GM19239 (cell line): ENCODE results near the gene NFKB2.

Source experiments
- DNase-seq: peaks from one replicate; pipeline ENCODE4 v3.0.0; 2011; ENCODE audit warnings: low spot score; ENCODE audit not compliant: insufficient read length
- FAIRE-seq: peaks from 2 replicates; lab custom pipeline; 2011; peaks lifted over from hg19 to GRCh38; lab: Jason Lieb, UNC

NFKB2 gene

DNA sequence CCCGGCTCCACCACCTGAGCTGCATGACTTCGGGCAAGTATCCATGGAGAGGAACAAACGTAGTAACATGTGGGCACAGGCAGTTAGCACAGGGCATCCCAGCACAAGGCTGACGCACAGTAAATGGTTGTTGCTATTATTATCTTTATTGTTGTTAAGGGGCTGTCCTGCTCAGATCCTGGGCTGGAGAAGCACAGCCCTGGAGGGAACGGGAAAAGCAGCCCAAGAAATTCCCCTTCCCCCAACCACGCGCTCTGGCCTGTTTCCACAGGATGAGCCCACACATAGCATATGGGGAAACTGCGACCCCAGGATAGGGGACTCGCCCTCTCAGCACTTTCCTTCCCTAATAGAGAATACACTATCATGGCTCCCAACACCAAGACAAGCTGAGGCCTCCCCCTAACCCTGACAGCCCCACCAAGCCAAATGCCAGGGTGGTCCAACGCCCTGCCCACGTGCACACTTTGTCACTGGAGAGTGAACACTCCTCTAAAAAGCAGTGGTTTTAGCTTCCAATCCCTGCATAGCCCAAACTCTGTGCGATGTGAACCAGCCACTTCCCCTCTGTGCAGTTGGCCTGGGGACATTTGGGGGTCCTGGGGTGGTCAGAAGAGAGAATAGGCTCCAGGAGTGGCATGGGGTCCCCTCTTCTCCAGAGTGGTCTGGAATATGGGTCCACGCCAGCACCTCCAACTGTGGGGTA, 12.1 kb downstream of the NFKB2 start:
- DNase-seq (no peak), FAIRE-seq (no peak)

- DNase-seq (no peak), FAIRE-seq (no peak)
These were observed 12.7 kb downstream of the NFKB2 start for GRCh38 chr10:102408131-102408727.

DNA sequence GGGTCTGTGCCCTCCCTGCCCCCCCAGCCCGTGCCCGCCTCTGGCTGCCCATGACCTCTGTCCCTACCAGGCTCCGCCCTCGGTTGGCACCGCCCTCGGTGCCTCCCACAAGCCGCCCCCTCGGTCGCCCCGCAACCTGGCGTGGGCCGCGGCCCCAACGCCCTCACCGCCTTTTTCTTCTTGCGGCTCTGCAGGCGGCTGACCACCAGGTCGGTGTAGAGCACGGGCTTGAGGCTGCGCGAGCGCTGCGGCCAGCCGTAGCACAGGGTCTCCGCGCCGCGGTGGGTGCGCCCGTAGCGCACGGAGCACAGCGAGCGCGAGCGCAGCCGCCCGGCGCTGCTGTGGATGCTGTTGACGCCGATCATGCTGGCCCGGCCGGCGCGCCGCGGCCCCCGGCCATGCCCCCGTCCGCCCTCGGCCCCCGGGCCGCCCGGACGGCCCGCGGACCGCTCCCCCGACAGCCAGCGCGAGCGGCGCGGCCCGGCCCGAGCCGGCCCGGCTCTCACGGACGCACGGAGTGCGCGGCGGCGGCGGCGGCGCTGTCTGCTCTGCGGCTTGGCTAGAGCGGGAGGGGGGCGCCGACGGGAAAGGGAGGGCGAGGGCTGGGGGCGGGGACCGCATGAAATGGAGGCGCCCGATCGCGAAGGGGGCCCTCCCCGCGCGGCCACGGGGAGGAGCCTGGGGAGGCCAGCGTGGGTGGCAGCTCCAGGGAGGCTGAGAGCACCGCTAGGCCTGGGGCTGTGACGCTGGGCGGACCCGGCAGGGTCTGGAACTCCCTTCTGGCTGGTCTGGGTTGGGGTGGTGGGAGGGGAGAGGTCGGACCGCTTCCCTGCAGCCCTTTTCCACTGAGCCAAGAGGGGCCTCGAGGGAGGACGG, 13.5 kb downstream of the NFKB2 start:
- no peak for FAIRE-seq
- DNase-seq = no peak

DNA sequence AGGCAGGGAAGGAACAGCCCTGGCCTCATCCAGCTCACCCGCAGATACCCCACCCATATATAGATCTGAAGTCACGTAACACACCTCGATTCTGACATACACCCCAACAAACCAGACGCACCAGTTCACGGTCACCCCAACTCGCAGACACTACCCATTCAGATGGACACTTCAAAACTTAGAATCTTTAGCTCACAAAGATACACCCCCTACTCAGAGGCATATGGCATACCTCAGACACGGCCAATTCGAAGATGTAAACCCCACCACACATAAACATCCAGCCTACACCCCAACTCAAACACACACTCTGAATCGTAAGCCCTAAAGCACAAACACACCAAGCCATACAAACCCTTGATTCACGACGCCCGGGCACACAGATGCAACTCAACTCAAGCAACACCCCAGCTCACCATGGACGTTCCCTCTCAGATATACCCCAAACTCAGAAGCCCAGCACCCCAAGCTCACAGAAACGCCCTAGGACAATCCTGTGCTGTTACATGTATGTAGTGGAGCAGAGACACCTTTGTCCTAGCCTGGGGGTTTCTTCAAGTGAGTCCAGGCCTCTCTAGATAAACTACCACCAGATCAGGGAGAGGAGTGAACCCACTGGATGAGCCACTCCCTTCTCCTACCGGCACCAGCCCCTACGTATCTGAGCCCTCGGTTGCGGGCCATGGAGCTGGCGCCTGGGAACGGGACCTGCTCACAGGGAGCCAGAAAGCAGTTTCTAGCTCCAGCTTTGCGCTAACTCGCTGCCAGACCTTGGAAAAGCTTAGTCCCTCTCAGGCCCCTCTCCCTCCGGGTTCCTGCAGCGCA, 14.3 kb downstream of the NFKB2 start:
- DNase-seq (no peak), FAIRE-seq (no peak)

DNA sequence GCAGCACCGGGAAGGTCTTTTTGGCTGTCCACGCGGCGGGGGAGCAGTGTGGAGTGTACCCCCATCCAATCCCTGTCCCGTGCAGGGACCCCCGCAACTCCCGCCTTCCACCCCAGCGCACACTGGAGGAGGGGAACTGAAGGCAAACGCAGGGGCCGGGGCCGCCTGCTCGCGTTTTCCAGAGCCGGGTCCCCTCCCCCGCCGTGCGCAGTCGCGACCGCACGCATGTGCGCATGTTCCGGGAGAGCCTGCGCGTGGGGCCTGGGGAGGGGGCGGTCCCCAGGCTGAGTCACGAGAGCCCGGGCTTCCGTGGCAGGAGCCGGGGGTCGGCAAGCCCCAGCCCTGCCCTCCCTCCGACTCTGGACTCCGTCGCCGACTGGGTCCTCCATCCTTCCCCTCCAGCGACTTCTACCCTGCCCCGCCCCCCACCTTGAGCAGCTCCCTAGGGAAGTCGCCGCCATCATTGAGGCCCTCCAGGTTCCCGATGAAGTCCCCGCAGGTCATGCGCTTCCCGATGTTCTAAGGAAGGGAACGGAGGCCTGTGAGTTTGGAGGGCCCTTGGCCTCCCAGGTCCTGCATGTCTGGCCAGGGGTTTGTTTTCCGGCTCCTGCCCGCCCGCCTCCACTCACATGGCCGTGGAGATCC, 15.0 kb downstream of the NFKB2 start:
- no peak for FAIRE-seq
- no peak for DNase-seq

GRCh38 chr10:102411341-102412255, 16.1 kb downstream of the NFKB2 start:
- DNase-seq = no peak

GRCh38 chr10:102412293-102412692, 16.8 kb downstream of the NFKB2 start:
- FAIRE-seq (no peak), DNase-seq (no peak)

More at GRCh38 chr10:102411341-102412255, 16.1 kb downstream of the NFKB2 start:
- no peak for FAIRE-seq

DNA sequence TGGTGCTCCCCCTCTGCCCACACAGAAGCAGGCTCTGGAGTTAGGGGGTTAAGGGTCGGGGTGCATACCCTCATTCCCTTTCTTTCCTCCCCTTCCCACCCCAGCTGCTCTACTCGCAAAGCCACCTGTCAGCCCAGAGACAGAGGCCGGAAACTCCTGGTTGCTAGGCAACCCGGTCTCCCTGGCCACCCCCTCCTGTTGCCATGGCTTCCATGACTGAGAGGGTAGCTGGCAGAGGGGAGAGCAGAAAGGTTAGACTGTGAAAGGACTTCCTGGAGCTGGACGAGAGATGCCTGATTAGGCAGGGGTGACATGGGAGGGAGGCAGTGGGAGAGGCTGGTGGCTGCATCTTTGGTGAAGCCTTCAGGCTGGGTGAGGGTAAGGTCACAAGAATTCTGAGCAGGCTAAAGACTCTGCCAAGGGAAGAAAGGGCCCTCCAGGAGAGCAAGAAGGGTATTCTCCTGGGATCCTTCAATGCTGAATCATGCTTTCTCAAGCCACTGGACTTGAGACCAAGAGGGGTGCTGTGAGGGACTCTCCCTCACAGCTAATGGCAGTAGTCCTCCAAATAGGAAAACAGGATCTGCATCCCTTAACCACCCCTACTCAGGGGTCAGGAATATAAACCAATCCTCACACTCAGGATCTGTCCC, 17.7 kb downstream of the NFKB2 start:
- DNase-seq (no peak), FAIRE-seq (no peak)

DNA sequence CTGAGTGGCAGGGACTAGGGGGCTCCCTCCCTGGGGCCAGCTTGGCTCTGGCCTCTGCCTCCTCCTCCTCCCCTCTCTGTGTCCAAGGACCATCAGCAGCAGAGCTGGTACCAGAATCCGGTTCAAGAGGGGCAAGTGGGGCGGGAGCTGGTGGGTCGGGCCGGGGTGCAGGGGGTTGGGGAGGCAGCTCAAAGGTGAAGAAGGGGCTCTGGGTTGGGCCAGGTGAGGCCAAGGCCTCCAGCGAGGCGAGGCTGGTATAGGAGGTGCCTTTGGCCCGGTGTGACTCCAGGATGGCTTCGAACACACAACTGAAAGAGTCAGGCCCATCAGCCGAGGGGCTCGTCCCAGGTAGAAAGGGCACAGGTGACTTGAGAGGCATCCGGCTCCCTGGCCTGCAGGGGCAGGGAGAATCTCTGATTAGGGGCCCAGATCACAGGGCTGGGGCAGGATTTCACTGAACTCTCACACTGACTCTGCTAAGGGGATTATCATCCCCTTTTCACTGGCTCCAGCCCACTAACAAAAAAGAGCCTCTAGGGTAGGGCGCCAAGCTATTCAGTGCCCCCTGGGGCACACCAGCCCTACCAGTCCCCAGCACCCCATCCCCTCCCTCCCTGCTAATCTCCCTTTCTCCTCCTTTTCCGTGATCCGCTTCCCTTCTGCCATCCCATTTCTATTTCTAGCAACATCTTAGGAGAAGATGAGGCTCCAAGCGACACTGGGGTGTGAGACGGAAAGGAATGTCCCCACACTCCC, 18.5 kb downstream of the NFKB2 start:
- no peak for DNase-seq
- FAIRE-seq = no peak

- no peak for DNase-seq
- FAIRE-seq = no peak
These were observed 19.2 kb downstream of the NFKB2 start for GRCh38 chr10:102414749-102415148.

DNA sequence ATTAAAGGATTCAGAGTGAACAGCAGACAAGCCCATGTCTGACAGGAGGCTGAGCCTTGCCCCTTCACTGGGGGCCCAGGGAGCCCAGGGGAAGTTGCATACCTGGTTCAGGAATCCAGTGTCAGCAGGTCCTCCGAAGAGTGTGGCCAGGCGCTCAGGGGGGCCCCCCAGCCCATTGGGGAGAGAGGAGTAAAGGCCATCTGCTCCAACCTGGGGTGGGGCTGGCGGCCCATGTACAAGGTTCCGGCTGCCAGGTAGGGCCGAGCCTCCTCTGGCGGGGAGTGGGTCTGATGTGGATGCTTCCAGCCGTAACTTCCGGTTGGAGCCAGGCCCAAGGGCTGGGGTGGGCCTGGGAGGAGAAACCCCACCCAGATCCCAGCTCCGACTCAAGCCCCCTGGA, 20.8 kb downstream of the NFKB2 start:
- FAIRE-seq (no peak), DNase-seq (no peak)

GRCh38 chr10:102416695-102417094, 21.2 kb downstream of the NFKB2 start:
- DNase-seq (no peak), FAIRE-seq (no peak)

GRCh38 chr10:102418622-102419268, 23.2 kb downstream of the NFKB2 start, which contains the start of gene PSD:
Gene PSD, minus strand, starts transcription at chr10:102418785. Its CDS starts 1,747 bp downstream, at chr10:102417038.
- FAIRE-seq (no peak), DNase-seq (no peak)

DNA sequence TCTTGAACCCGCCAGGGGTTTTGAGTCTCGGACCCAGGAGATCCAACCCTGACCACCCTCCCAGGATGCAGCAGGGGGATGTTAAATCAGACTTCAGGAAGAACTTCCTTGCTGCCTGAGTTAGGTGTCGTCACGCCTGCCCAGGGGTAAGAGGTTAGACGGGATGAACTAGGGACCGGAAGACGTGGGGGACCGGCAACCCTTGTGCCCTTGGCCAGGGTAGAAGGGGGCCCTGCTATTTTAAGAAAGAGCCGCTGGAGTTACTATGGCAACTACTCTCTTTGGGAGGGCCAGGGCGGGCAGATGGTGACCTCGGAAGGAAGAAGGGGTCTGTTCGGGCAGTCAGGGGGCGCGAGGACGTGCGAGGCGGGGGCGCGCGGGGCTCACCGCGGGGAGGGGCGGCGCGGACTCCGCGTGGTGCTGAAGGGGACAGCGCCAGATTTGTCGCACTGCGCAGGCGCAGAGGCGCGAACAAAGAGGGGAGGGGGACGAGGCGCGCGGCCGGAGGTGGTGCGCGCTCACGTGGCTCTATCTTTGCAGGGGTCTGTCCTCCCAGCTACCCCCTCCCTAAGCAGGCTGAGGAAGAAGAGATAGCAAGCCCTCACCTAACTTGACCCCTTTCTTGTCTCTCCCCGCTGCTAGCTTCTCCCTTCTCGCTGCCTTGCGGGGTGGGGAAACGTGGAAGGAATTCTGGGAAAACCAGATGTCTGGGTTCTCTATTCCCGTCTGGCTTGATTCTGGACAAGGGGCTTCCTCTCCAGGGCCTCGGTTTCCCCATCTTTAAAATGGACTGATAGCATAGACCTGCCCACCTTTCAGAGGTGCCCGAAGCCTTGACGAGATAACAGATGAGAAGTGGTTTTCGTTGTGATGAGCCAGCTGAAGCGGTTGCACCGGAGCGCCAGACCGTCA, 24.0 kb downstream of the NFKB2 start:
- DNase-seq = no peak
- peak; percentile 65 for FAIRE-seq

DNA sequence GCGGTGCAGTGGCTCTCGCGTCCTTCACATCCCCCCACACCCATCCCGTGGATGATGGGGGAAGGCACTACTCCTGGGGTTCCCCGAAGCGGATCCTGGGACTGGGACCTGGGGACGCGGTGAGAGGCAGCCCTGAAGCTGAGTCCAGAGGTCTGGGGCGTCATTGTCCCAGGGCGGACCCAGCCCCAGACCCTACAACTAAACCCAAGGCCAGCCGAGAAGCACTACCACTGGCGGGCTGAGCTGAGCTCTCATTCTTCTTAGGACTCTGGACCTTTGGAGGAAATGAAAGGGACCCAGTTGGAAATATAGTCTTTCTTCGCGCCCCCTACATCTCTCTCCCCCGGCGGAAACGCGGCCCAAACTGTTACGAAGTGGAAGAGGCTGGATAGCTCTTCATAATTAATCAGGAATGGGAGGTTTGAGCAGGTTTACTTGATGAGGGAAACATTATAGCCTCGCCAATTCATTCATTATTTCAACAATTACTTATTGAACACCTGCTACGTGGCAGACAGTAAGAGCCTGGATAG, 24.7 kb downstream of the NFKB2 start:
- DNase-seq (no peak), FAIRE-seq (no peak)
